HG03045 (cell line): ENCODE results near the gene GRM3.
"Not testable (repeated sequence)": the region's sequence is repeated elsewhere in the genome, so short reads cannot be mapped to it uniquely, and the experiment has no call there.

Experiments
- ATAC-seq: cut with Tn5 transposase; IDR thresholded peaks from one replicate; pipeline ENCODE4 v1.9.1; 2021; ENCODE audit warnings: mild to moderate bottlenecking, moderate library complexity; ENCODE audit not compliant: unreplicated experiment

GRM3 gene

GRCh38 chr7:86643561-86644281, at the start of gene GRM3:
Gene GRM3 (plus strand): TSS chr7:86643909. CDS start chr7:86765146, 121,237 bp downstream.
- ATAC-seq = no peak

- no peak for ATAC-seq
Measured at GRCh38 chr7:86598311-86598710, 45.4 kb upstream of the GRM3 start.

GRCh38 chr7:86598721-86599120, 45.0 kb upstream of the GRM3 start:
- ATAC-seq = no peak

- ATAC-seq = no peak
Measured at GRCh38 chr7:86600506-86601290, 43.0 kb upstream of the GRM3 start.

- ATAC-seq = not testable (repeated sequence)
Measured at GRCh38 chr7:86615711-86616110, 28.0 kb upstream of the GRM3 start.

GRCh38 chr7:86644282-86645224, 844 bp downstream of the GRM3 start:
- ATAC-seq = no peak

- no peak for ATAC-seq
Measured at GRCh38 chr7:86645225-86645608, 1.5 kb downstream of the GRM3 start.

- no peak for ATAC-seq
Measured at GRCh38 chr7:86645676-86646276, 2.1 kb downstream of the GRM3 start.

- no peak for ATAC-seq
Measured at GRCh38 chr7:86647385-86648094, 3.8 kb downstream of the GRM3 start.

- ATAC-seq = no peak
Measured at GRCh38 chr7:86648169-86648568, 4.5 kb downstream of the GRM3 start.

GRCh38 chr7:86653919-86654659, 10.4 kb downstream of the GRM3 start:
- ATAC-seq = no peak

- ATAC-seq = no peak
Measured at GRCh38 chr7:86657948-86658347, 14.2 kb downstream of the GRM3 start.

- no peak for ATAC-seq
Measured at GRCh38 chr7:86660950-86661462, 17.3 kb downstream of the GRM3 start.

GRCh38 chr7:86664486-86664885, 20.8 kb downstream of the GRM3 start:
- no peak for ATAC-seq

GRCh38 chr7:86664991-86665390, 21.3 kb downstream of the GRM3 start:
- no peak for ATAC-seq

- ATAC-seq = no peak
Measured at GRCh38 chr7:86665669-86666068, 22.0 kb downstream of the GRM3 start.

- ATAC-seq = no peak
Measured at GRCh38 chr7:86667732-86668131, 24.0 kb downstream of the GRM3 start.

- no peak for ATAC-seq
Measured at GRCh38 chr7:86668315-86668714, 24.6 kb downstream of the GRM3 start.

- ATAC-seq = no peak
Measured at GRCh38 chr7:86687831-86688230, 44.1 kb downstream of the GRM3 start.
